HFF-Myc (cell line): ENCODE measurements around the gene HABP2.

ENCODE experiments used
- DNase-seq: peaks from one replicate; pipeline ENCODE4 v3.0.0-alpha.2; 2011; ENCODE audit warnings: low read depth; ENCODE audit errors: extremely low read depth
- H3K4me3 ChIP-seq: replicated peaks from 2 replicates; pipeline ENCODE4 v1.5.1; 2011; ENCODE audit warnings: low read depth, mild to moderate bottlenecking, control low read depth, low read length
- TF ChIP-seq, protein P1 (sequence below): IDR thresholded peaks from 2 replicates; pipeline ENCODE4 v1.5.1; 2012; ENCODE audit warnings: mild to moderate bottlenecking, low read depth, low read length, control low read depth; ENCODE audit errors: missing control alignments

HABP2 gene

GRCh38 chr10:113552701-113553100 lies at the start of gene HABP2:
Gene HABP2 (plus strand): TSS chr10:113553053. CDS start chr10:113553122, 69 bp downstream.
- DNase-seq: no peak
- H3K4me3 ChIP-seq: no peak within 1 kb of the TSS
- TF ChIP-seq, protein P1, sequence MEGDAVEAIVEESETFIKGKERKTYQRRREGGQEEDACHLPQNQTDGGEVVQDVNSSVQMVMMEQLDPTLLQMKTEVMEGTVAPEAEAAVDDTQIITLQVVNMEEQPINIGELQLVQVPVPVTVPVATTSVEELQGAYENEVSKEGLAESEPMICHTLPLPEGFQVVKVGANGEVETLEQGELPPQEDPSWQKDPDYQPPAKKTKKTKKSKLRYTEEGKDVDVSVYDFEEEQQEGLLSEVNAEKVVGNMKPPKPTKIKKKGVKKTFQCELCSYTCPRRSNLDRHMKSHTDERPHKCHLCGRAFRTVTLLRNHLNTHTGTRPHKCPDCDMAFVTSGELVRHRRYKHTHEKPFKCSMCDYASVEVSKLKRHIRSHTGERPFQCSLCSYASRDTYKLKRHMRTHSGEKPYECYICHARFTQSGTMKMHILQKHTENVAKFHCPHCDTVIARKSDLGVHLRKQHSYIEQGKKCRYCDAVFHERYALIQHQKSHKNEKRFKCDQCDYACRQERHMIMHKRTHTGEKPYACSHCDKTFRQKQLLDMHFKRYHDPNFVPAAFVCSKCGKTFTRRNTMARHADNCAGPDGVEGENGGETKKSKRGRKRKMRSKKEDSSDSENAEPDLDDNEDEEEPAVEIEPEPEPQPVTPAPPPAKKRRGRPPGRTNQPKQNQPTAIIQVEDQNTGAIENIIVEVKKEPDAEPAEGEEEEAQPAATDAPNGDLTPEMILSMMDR: no peak

GRCh38 chr10:113503930-113504329 lies 48.9 kb upstream of the HABP2 start:
- no peak for DNase-seq
- H3K4me3 ChIP-seq: no peak overlapping the region
- TF ChIP-seq, protein P1: no peak

DNA sequence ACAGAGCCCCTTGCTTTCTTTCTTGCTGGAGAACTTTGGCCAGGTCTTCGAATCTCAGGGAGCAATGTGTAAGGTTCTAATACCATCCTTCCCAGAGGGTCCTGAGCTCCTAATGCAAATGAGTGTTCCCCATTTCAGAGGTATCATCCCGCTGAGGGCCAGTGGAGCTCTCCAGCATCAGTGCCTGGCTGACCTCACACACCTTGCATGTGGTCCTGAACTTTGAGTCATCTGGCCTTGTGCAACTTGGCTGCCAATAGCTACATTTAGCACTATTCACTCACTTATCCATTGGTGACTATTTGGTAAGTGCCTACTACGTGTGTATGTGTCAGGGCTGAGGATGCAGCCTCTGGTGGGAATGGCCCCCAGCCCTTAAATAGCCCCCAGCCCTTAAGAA lies 48.4 kb upstream of the HABP2 start:
- H3K4me3 ChIP-seq: no peak overlapping the region
- no peak for DNase-seq
- TF ChIP-seq, protein P1: no peak

DNA sequence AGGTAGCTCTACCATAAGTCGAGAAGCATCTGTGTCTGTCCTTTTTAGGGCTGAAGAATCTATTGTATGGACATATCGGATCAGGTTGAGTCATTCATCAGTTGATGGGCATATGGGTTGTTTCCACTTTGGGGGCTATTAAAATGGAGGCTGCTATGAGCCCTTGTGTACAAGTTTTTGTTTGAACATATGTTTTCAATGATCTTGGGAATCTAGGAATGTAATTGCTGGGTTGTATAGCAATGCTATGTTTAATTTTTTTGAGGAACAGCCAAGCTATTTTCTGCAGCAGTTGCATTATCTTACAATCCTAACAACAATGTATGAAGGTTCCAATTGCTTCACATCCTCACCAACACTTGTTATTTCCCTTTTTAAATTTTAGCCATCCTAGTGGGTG lies 46.4 kb upstream of the HABP2 start:
- DNase-seq: no peak
- TF ChIP-seq, protein P1: no peak
- H3K4me3 ChIP-seq: no peak overlapping the region

DNA sequence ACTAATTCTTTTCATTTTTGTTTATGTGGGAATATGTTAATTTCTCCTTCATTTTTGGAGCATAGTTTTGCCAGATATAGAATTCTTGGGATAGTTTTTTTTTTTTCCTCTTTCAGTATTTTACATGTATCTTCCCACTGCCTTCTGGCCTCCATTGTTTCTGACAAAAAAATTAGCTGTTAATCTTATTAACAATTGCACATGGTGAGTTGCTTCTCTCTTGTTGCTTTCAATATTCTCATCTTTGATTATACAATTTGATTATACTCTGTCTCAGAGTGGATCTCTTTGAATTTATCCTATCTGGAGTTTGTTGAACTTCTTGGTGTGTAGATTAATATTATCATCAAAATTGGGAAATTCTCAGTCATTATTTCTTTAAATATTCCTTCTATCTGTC lies 41.4 kb upstream of the HABP2 start:
- TF ChIP-seq, protein P1: no peak
- H3K4me3 ChIP-seq: no peak overlapping the region
- DNase-seq: no peak

GRCh38 chr10:113515161-113515560 lies 37.7 kb upstream of the HABP2 start:
- TF ChIP-seq, protein P1: no peak
- DNase-seq: no peak
- H3K4me3 ChIP-seq: no peak overlapping the region

- TF ChIP-seq, protein P1: no peak
Observed at GRCh38 chr10:113515601-113516000, 37.3 kb upstream of the HABP2 start.

More at GRCh38 chr10:113515601-113516000, 37.3 kb upstream of the HABP2 start:
- DNase-seq: no peak
- no peak overlapping the region for H3K4me3 ChIP-seq
